Keratinocyte (primary cell): ENCODE data around the gene SFSWAP. TPM values are rescaled to one million over a fixed set of nuclear protein-coding genes. Genes with fewer than 3 reads are reported as not detected.

Experiments used
- DNase-seq: peaks from one replicate; pipeline ENCODE4 v3.0.0-alpha.2; 2011; ENCODE audit warnings: low read depth, missing footprints, low spot score
- FAIRE-seq: peaks from 2 replicates; lab custom pipeline; 2011; peaks lifted over from hg19 to GRCh38; lab: Jason Lieb, UNC
- H2AFZ ChIP-seq: 2 replicates; pipeline ENCODE4 v1.6.0; 2012; ENCODE audit warnings: low read length, control low read depth, inconsistent platforms; ENCODE audit not compliant: control insufficient read depth
- H3K27ac ChIP-seq: 2 replicates; pipeline ENCODE4 v1.5.1; 2011; ENCODE audit warnings: low read length; ENCODE audit not compliant: control insufficient read depth, insufficient read depth
- H3K27me3 ChIP-seq: 3 replicates; pipeline ENCODE4 v1.6.0; 2011; ENCODE audit warnings: low read length; ENCODE audit not compliant: control insufficient read depth, insufficient read depth; ENCODE audit errors: extremely low read depth
- H3K36me3 ChIP-seq, 2 experiments: 2 replicates in 1 of 2; 3 replicates in 1 of 2; pipeline ENCODE4 v1.5.1; 2011; ENCODE audit warnings: low read length in 2 of 2, mild to moderate bottlenecking in 1 of 2; ENCODE audit not compliant: control insufficient read depth in 2 of 2, insufficient read depth in 2 of 2; ENCODE audit errors: extremely low read depth in 1 of 2
- H3K4me1 ChIP-seq: 3 replicates; pipeline ENCODE4 v1.5.1; 2011; ENCODE audit warnings: low read length; ENCODE audit not compliant: control insufficient read depth, insufficient read depth; ENCODE audit errors: extremely low read depth
- H3K4me2 ChIP-seq: 3 replicates; pipeline ENCODE4 v1.6.0; 2011; ENCODE audit warnings: low read depth, low read length; ENCODE audit not compliant: control insufficient read depth, insufficient read depth; ENCODE audit errors: extremely low read depth
- H3K4me3 ChIP-seq, 3 experiments: fragments of 200-600 bp in 1 of 3; sonication (generic) in 1 of 3; 2 replicates in 2 of 3; 3 replicates in 1 of 3; pipeline ENCODE4 v1.5.1; 2011 to 2016; ENCODE audit warnings: low read length in 3 of 3, mild to moderate bottlenecking in 3 of 3, control low read depth in 2 of 3, inconsistent platforms in 1 of 3, low read depth in 1 of 3, mixed read lengths in 1 of 3, mixed run types in 1 of 3, moderate library complexity in 1 of 3; ENCODE audit not compliant: control insufficient read depth in 2 of 3, insufficient read depth in 2 of 3; ENCODE audit errors: extremely low read depth in 1 of 3
- H3K79me2 ChIP-seq: 2 replicates; pipeline ENCODE4 v1.6.0; 2012; ENCODE audit warnings: low read length; ENCODE audit not compliant: control insufficient read depth, insufficient read depth
- H3K9ac ChIP-seq: 3 replicates; pipeline ENCODE4 v1.6.0; 2011; ENCODE audit warnings: low read length; ENCODE audit not compliant: control insufficient read depth, insufficient read depth; ENCODE audit errors: extremely low read depth
- H3K9me1 ChIP-seq: 3 replicates; pipeline ENCODE4 v1.6.0; 2011; ENCODE audit warnings: low read length; ENCODE audit not compliant: control insufficient read depth, insufficient read depth; ENCODE audit errors: extremely low read depth
- H3K9me3 ChIP-seq: 2 replicates; pipeline ENCODE4 v1.5.1; 2012; ENCODE audit warnings: low read depth, low read length; ENCODE audit not compliant: control insufficient read depth
- H4K20me1 ChIP-seq: 3 replicates; pipeline ENCODE4 v1.6.0; 2011; ENCODE audit warnings: low read length; ENCODE audit not compliant: control insufficient read depth, insufficient read depth; ENCODE audit errors: extremely low read depth
- CTCF ChIP-seq, 3 experiments: IDR thresholded peaks in 1 of 3; conservative IDR thresholded peaks in 1 of 3; optimal IDR thresholded peaks in 1 of 3; 2 replicates in 2 of 3; 3 replicates in 1 of 3; pipeline versions ENCODE3 to v1.5.1; 2011; ENCODE audit warnings: low read length in 3 of 3, mild to moderate bottlenecking in 3 of 3, moderate library complexity in 2 of 3, control low read depth in 1 of 3, inconsistent platforms in 1 of 3; ENCODE audit not compliant: insufficient read depth in 2 of 3; ENCODE audit errors: extremely low read depth in 1 of 3
- EZH2 ChIP-seq: IDR thresholded peaks from one replicate; pipeline ENCODE4 v1.6.1; 2012; ENCODE audit warnings: inconsistent platforms, mild to moderate bottlenecking, low read length, moderate library complexity
- dilution Hi-C: fragments of 300-500 bp; cut with MboI; formaldehyde crosslinking; loops from one replicate; pipeline ENCODE4 v1.7.0; 2020; ENCODE audit warnings: low sequenced_read_pairs; ENCODE audit not compliant: extremely low pct_ligation_motif_present
- polyA plus RNA-seq, 5 experiments: library from polyadenylated mRNA; depleted of rRNA in 3 of 5; stranded (reverse) in 3 of 5; stranded (forward) in 1 of 5; unstranded in 1 of 5; fragments of >200 nt; gene quantifications; 1 replicate in 1 of 5; 2 replicates in 3 of 5; 3 replicates in 1 of 5; pipeline versions ENCODE4 v1.2.1 to v1.2.3, GENCODE V29; 2011 to 2012; ENCODE audit warnings: missing spikeins in 2 of 5, low read depth in 1 of 5, low replicate concordance in 1 of 5

SFSWAP gene
- polyA plus RNA-seq, 1 donor (not counting 4 experiments of a cell fraction or from before 2014, with no cell fraction given): 13.1 TPM

GRCh38 chr12:131831635-131832041 is 120.7 kb downstream of the SFSWAP start:
- Histone ChIP-seq H3K4me1 (peaks cover 8% of the 10 kb centered on the region), H3K36me3 (no peaks in the 10 kb centered on the region), H3K27me3 (peaks cover 39% of the 10 kb centered on the region), H3K9me3 (no peaks in the 10 kb centered on the region), H3K9me1 (no peaks in the 10 kb centered on the region), H3K27ac (no peak overlapping the region), H3K9ac (no peak overlapping the region), H3K4me2 (peak overlapping the region; percentile 66), H3K4me3 (no peak overlapping the region), H2AFZ (no peak overlapping the region), H4K20me1 (no peaks in the 10 kb centered on the region), H3K79me2 (no peaks in the 10 kb centered on the region)
- dilution Hi-C loops: no loop called here
- FAIRE-seq (no peak), DNase-seq (no peak)
- TF ChIP-seq EZH2: no peak
- no peak for TF ChIP-seq CTCF (optimal IDR thresholded peaks at IDR 0.05 in 1 of 3, IDR thresholded peaks at IDR 0.05 in 1 of 3, conservative IDR thresholded peaks at IDR 0.05 in 1 of 3; ENCODE audit: extremely low read depth in 1 of 3, insufficient read depth in 2 of 3, low read length in 3 of 3)

DNA sequence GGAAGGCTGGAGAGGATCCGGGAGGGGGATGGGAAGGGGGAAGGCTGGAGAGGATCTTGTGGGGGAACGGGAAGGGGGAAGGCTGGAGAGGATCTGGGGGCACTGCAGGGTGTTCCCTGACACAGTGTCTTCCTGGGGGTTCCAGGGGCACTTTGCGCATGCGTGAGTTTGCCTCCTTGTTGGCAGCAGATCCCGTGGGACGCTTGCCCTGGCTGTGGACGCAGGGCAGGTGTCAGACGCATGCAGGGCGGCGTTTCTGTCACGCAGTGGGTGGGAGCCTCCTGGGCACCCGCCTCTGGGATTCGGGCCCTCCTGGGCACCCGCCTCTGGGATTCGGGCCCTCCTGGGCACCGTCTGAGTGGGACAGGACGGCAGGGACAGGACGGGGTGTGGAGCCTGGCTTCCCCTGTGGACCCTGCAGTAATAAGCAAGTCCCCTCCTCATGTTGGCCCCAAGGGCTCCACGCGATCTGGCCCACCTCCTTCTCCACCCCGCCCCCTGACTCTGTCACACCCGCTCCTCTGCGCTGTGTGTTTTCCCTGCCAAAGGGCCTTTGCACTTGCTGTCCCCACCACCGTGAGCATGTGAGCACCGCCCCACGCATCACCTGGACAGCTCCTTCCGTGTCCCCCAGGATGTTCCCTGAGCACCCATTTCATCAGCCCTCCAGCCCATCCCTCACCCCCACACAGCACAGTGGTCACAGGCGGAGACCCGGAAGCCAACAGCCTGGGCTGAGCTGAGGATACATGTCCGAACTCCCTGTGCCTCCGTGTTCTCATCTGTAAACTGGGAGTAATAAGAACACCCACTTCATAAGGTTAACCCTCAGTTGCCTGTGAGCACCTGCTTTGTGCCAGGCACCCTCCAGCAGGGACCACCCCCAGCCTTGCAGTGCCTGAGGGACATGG is 121.7 kb downstream of the SFSWAP start:
- Histone ChIP-seq H3K27me3 (peaks cover 34% of the 10 kb centered on the region), H3K9ac (no peak overlapping the region)

More for the DNA sequence above, 121.7 kb downstream of the SFSWAP start:
- Histone ChIP-seq H3K4me3 (peak overlapping the region in 1 of 3 experiments; percentile 8), H3K27ac (no peak overlapping the region), H3K79me2 (no peaks in the 10 kb centered on the region), H4K20me1 (no peaks in the 10 kb centered on the region), H2AFZ (no peak overlapping the region), H3K9me3 (no peaks in the 10 kb centered on the region), H3K9me1 (no peaks in the 10 kb centered on the region), H3K4me1 (peaks cover 8% of the 10 kb centered on the region), H3K36me3 (no peaks in the 10 kb centered on the region), H3K4me2 (peak overlapping the region; percentile 54)
- dilution Hi-C loops: no loop called here
- TF ChIP-seq CTCF (optimal IDR thresholded peaks at IDR 0.05 in 1 of 3, IDR thresholded peaks at IDR 0.05 in 1 of 3, conservative IDR thresholded peaks at IDR 0.05 in 1 of 3; ENCODE audit: extremely low read depth in 1 of 3, insufficient read depth in 2 of 3, low read length in 3 of 3): no peak
- peak; percentile 68 for TF ChIP-seq EZH2
- FAIRE-seq: no peak
- no peak for DNase-seq
